Activated CD4-positive, alpha-beta T cell treated with anti-CD3 and anti-CD28 coated beads for 48 hours (primary cell): ENCODE measurements around the gene EPB41L5.

Experiments
- DNase-seq: peaks from one replicate; pipeline ENCODE4 v3.0.0-alpha.2; 2020

The EPB41L5 gene

GRCh38 chr2:120206022-120206581 is 193.2 kb downstream of the EPB41L5 start:
- DNase-seq: peak; percentile 75

- DNase-seq: no peak
Measured at GRCh38 chr2:120208381-120209353, 195.8 kb downstream of the EPB41L5 start.

DNA sequence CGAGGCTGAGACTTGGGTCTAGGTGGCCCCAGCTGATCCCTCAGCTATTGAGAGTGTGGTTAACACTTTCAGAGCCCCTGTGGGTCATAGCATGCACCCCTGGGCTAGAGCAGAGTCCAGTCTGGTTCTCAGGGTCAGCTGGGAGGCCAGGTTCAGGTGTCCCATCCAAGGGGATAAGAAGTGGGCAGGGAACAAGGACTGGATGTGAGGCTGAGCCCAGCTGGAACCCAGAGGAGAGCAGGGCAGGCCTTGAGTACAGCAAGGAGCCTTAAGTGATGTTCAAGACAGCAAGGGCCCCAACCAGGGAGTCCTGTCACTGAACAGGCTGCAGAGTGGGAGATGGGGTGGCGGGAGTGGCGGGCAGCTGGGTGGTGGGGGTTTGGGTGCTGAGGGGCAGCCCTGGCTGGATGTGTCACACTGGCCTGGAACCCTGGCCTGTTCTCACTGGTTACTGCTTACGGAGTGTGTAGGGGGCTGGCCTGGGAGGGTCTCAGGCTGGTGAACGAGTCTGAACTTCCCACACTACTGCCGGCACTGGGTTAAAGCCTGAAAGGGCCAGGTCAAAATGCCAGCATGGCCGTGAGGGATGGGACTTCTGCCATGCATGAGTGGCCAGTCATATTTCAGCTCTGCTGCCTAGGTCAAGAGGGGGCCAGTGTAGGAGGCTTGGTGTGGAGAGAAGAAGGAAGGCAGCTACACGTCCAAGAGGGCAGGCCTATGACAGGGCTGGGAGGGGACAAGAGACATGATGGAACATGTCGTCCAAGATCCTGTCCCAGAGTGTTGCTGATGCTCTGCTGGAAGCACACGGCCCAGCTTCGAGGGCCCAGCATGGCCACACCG is 196.8 kb downstream of the EPB41L5 start:
- DNase-seq: no peak

- no peak for DNase-seq
Measured at GRCh38 chr2:120210270-120210693, 197.4 kb downstream of the EPB41L5 start.

GRCh38 chr2:120218181-120218580 is 205.3 kb downstream of the EPB41L5 start:
- DNase-seq: no peak

DNA sequence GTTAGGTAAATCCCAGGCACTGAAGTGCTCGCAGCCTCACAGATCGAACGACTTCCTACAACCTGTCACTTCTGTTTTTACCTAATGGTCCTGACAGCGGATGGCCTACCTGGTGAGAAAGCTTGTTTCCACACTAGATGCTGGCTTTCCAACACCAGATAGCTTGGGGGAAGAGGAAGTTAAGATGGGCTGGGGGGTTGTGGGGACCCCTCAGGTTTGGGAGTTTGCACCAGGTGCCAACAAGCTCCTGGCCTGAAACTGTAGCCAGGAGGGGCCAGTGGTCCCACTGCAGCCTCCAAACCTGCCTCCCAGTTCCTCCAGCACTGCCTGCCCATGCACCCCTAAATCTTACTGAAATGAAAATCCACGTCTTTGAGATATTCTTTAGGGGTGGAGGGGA is 206.4 kb downstream of the EPB41L5 start:
- DNase-seq: no peak

GRCh38 chr2:120219766-120220165 is 206.9 kb downstream of the EPB41L5 start:
- DNase-seq: no peak

GRCh38 chr2:120220756-120221155 is 207.9 kb downstream of the EPB41L5 start:
- no peak for DNase-seq

- DNase-seq: peak; percentile 29
Measured at GRCh38 chr2:120221616-120222015, 208.7 kb downstream of the EPB41L5 start.

GRCh38 chr2:120222186-120223033 is 209.5 kb downstream of the EPB41L5 start:
- no peak for DNase-seq

DNA sequence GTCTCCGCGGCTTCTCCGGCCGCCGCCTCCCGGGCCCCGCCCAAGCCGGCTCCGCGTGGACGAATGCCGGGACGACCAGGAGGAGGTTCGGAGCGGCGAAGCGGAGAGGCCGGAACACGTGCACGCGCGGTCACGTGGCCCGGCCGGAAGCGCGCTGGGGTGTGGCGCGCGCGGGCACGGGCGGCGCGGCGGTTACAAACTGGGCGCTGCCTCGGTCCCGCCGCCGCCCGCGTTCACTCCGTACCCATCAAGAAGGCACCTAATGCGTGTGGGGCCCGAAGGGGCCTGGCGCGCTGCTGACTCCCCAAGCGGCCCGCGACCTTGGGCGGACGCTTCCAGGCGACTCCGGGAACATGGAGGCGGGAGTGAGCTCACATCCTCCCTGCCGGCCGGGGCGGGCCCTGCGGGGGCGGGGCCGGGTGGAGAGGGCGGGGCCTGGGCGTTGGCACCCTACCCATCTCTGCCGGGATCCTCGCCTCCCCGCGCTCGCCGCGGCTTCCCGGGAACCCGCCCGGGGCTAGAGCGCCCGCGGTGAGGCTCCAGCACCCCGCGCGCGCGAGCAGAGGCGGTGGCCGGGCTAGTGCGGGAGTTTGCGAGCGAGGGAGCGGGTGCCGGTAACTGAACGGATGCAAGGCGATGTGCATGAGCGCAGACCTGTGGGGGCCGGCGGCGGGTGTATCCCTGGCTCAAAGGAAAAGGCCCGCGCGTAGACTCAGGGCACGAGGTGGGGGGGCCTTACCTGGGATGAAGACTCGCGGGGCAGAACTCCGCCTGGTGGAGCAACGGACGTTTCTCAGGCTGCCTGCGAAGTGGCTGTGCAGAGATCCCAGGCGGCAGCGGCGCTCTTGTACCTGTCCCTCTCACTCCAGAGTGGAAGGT is 210.4 kb downstream of the EPB41L5 start, which contains the start of gene TMEM185B:
TSS of gene TMEM185B (minus strand) at position 367 of the 879 bp plus-strand sequence. CDS start 424 bp downstream, outside the sequence.
- peak; percentile 94 for DNase-seq

DNA sequence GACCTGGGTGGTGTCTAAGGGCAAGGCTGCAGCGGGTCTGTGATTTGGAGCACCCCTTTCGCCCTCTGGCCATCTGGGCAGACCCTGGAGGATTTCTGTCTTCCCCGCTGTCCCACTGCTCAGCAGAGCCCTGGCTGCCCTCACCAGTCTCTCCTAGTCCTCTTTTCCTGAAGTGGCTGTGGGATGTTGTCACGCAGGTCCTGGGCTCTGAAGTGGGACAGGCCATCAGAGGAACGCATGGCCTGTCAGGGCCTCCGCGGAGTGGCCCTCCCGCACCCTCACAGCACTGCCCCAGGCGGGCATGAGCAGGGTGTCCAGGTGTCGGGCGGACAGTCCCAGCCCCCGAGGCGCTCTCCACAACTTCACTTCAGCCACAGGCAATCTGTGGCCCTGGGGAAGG is 211.4 kb downstream of the EPB41L5 start:
- no peak for DNase-seq

DNA sequence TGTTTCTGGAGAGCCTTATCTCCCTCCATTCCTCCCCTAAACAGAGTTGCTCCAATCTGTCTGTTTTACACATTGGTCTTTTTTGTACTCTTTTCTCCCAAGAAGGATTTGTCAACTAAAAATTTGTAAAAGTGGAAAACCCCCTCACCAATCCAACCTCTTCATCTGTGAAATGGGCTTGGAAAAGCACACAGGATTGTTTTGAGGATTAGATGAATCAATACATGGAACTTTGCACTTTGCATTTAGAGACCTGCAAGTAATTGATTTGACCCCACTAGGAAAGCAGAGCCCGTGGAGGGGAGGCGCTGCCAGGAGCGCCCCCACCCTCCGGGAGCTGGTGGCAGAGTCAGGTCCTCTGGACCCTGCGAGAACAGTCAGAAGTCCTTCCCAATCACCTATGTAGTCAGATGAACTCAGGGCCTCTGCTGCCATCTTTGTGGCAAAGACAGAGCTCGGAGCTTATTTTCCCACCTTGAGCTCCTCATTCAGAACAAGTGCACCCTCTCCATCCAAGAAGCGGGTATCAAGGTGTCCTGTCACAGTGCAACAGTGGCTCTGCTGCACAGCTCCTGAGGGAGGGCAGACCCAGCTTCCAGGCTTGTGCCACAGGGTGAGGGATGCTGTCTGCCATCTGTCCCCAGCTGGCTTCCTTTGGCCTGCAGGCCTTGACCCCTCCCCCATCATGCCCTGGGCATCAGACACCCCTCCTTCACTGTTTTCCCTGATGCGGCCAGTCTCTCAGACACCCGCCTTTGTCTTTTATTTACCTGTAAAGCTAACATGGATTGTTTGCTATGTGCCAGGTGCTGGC is 212.1 kb downstream of the EPB41L5 start:
- peak; percentile 1 for DNase-seq

DNA sequence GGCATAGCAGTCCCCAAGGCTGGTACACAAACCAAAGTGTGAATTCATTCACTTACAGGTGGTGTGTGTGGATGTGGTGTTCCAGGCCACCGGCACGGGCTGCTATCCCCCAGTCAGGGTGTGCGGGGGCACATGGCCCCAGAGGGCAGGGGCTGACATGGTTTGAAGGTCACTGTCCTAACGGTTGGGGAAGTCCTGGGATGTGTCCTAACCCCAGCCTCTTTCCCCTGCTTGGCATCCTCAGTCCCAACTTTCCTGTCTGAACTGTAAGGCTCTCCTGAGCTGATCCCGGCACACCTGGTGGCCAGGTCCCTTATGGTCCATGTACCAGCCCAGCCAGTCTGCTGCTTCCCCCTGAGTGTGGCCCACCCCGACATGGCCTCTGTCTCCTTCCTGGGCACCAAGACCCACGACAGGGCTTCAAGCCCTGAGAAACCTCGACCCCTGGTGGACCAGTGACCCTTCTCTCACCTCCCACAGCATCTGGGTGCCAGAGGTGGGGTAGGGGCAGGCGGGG is 212.7 kb downstream of the EPB41L5 start:
- no peak for DNase-seq

DNA sequence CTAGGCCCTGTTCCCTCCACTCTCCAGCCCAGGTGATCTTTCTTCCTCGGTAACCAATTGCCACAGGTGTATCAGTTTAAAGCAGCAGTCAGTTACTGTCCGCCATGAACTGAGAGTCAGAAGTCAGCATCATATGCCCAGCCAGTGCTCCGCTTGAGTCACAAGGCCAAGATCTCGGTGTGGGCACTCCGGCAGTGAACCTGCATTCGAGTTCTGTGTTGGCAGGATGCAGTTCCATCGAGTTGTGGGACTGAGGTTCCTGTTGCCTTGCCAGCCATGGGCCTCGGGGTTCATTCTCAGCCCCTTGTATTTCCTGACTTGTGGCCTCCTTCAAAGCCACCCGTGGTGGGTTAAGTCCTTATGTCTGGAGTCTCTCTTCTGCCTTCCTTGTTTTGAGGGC is 213.4 kb downstream of the EPB41L5 start:
- no peak for DNase-seq

DNA sequence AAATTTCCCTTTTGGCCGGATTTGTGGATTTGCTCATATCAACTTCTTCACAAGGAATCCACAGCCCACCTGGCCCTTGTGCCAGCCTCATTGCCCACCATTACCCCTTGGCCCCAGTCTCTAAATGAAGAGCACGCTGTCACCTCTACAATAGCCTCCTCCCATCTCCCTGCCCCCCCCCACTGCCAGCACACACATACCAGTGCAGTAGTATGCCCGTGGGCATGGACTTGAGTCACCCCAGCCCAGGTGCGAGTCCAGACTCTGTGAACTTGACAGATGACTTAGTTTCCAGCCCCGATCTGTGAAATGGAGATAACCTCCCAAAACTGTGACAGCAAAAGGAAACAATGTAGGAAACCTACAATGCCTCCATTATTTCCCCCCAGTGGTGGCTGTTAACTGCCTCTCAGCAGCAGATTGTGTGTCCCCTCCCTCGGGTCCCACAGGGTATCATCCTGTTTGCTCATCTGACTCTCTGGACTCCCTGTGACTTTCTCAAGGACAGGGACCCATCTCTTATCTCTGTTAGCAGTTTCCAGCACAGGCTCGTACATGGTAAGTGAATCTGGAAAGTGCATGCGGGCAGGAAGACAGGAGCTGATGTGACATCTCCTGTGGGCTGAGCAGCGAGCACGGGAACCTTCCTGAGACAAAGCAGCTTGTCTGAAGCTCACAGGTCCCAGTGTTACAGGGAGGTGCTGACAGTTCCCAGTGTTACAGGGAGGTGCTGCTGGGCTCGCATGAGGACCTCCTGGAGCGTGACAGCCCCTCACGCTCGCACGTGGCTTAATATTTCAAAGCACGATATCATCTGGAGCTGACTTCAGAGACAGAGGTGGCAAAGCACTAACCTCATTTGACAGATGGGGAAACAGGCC is 214.5 kb downstream of the EPB41L5 start:
- DNase-seq: peak; percentile 63

DNA sequence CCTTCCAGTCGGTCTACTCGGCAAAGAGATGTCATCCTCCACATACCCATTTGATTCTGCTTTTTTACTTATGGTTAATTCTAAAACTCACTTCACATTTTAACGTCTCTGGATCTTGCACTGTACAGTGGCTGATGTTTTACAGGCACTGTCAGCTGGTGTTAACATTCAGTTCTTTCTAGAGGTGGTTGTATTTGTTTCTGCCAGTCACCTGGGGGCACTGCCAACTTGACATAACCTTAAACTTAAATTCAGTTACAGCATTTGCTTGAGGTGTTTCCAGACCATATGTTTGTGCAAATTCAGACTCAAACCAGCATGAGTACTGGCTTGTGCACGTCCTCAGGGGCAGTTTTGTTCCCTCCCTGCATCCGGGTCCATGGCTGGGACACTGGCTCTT is 215.6 kb downstream of the EPB41L5 start:
- no peak for DNase-seq
